Activated T-helper 17 cell treated with anti-CD3 and anti-CD28 coated beads, Interleukin-2, amount 50 U/mL, for 72 hours (primary cell): ENCODE measurements around the gene PHRF1. TPM values are rescaled to one million over a fixed set of nuclear protein-coding genes. Genes with fewer than 3 reads are reported as not detected.
"Not testable (repeated sequence)": the region's sequence is repeated elsewhere in the genome, so short reads cannot be mapped to it uniquely, and the experiment has no call there.

Source experiments
- ATAC-seq: fragments of 150-1000 bp; cut with Tn5 transposase; replicated peaks from 2 replicates; pipeline ENCODE4 v1.10.0; 2021; ENCODE audit warnings: mild to moderate bottlenecking, moderate library complexity
- H3K27ac Mint-ChIP-seq: one replicate; pipeline ENCODE4 v1.8.0; 2022; ENCODE audit warnings: mixed read lengths
- H3K27me3 Mint-ChIP-seq: one replicate; pipeline ENCODE4 v1.8.0; 2022; ENCODE audit warnings: mixed read lengths
- H3K36me3 Mint-ChIP-seq: one replicate; pipeline ENCODE4 v1.8.0; 2022; ENCODE audit warnings: low read depth, mild to moderate bottlenecking, mixed read lengths
- H3K4me1 Mint-ChIP-seq: one replicate; pipeline ENCODE4 v1.8.0; 2022; ENCODE audit warnings: mixed read lengths
- H3K4me3 Mint-ChIP-seq: one replicate; pipeline ENCODE4 v1.8.0; 2022; ENCODE audit warnings: mild to moderate bottlenecking, mixed read lengths
- H3K9me3 Mint-ChIP-seq: one replicate; pipeline ENCODE4 v1.8.0; 2022; ENCODE audit warnings: mixed read lengths
- total RNA-seq, 2 donors: library from RNA; stranded (reverse); gene quantifications; one replicate each; pipeline ENCODE4 v1.2.3, GENCODE V29; 2022

Gene PHRF1
- total RNA-seq, 2 donors from 2014 or later, result 37.8 to 55.6 TPM

DNA sequence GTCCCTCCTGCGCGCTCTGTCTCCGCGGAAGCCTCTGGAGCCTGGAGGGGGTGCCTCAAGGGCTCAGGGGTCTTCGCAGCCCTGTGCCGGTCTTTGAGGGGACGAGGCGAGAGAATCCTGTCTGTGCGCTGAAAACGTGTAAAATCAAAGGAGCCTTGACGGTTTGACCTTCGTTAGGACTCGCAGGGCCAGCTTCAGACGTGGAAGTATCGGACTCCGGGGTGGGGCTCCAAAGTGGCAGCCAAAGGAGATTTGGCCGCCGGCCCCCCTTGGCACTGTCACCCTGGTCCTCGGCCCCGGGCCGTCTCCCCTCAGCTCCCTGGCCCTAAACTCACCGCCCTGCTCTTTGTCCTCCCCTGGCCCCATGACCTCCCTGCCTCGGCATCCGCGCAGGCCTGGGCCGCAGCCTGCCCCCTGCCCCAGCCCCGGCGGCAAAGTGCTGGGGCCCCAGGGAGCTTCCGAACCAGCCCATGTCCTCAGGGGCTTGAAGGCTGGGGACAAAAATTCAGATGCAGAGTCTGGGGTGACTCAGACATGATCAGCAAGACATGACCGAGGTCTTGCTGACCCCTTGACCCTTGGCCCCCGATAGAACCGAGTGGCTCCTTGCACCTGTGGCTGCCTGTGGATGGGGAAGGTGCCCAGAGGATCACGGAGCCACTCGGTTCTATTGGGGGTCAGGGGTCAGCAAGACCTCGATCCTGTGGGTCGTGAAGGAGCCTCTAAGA lies 6.9 kb upstream of the PHRF1 start:
- Mint-ChIP-seq H3K27ac (no peak overlapping the region), H3K4me3 (peak overlapping the region; percentile 64), H3K9me3 (no peaks in the 10 kb centered on the region), H3K4me1 (peaks cover 3% of the 10 kb centered on the region), H3K36me3 (peaks cover 17% of the 10 kb centered on the region), H3K27me3 (no peaks in the 10 kb centered on the region)
- ATAC-seq, result no peak

GRCh38 chr11:571802-572185 lies 4.5 kb upstream of the PHRF1 start:
- no peak for ATAC-seq
- no peaks in the 10 kb centered on the region for H3K9me3 Mint-ChIP-seq
- H3K27ac Mint-ChIP-seq, result no peak overlapping the region
- H3K27me3 Mint-ChIP-seq, result no peaks in the 10 kb centered on the region
- H3K4me3 Mint-ChIP-seq, result no peak overlapping the region
- peaks cover 23% of the 10 kb centered on the region for H3K36me3 Mint-ChIP-seq
- peaks cover 12% of the 10 kb centered on the region for H3K4me1 Mint-ChIP-seq

GRCh38 chr11:573146-573759 lies 3.0 kb upstream of the PHRF1 start:
- ATAC-seq, result no peak
- H3K4me1 Mint-ChIP-seq, result peaks cover 12% of the 10 kb centered on the region

DNA sequence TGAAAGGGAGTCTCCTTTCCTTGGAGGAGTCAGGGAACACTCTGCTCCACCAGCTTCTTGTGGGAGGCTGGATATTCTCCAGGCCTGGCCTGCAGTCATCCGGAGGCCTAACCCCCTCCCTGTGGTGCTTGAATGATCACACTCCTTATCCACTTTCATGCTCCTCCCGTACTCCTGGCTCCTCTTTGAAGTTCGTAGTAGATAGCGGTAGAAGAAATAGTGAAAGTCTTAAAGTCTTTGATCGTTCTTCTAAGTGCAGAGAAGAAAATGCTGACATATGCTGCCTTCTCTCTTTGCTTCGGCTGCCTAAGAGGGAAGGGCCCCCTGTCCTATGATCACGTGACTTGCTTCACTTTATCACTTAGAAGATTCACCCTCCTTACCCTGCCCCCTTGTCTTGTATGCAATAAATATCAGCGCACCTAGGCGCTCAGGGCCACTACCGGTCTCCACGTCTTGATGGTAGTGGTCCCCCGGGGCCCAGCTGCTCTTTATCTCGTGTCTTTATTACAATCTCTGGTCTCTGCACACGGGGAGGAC lies 2.2 kb upstream of the PHRF1 start:
- Mint-ChIP-seq H3K4me1 (peaks cover 12% of the 10 kb centered on the region), H3K36me3 (peaks cover 27% of the 10 kb centered on the region), H3K27ac (peak overlapping the region; percentile 48), H3K4me3 (peak overlapping the region; percentile 88)
- H3K9me3 Mint-ChIP-seq, H3K27me3 Mint-ChIP-seq, ATAC-seq: not testable (repeated sequence)

More at GRCh38 chr11:573146-573759, 3.0 kb upstream of the PHRF1 start:
- no peaks in the 10 kb centered on the region for H3K27me3 Mint-ChIP-seq
- H3K4me3 Mint-ChIP-seq, result peak overlapping the region; percentile 43
- no peak overlapping the region for H3K27ac Mint-ChIP-seq
- no peaks in the 10 kb centered on the region for H3K9me3 Mint-ChIP-seq
- peaks cover 18% of the 10 kb centered on the region for H3K36me3 Mint-ChIP-seq

DNA sequence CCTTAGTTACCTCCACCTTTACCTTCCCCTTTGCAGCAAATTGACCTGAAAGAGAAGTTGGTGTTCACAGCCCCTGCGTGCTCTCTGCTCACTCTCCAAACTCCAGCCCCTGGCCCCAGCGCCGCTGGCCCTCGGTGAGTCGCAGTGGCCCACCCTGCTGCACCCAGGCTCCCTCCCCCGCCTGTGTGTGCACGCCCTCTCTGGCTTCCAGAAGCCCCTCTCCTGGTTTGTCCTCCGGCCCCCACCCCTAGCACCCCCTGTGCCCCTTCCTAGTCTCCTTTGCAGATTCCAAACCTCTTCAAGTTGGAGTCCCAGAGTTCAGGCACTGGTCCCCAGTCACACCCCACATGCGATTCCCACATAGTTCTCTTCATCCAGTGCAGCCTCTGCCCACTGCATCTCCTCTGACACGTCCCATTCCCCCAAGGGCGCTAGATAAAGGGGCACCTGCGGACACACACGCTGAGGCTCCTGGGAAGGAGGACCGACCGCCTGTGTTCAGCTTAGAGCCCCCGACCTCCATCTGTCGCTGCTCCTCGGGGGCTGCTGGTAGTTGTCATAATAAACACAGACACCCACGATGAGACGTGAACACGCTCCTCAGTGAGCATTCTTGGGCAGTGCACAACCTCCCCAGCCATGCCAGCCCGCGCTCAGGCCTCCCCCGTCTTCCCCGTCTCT lies 1.5 kb upstream of the PHRF1 start:
- peaks cover 12% of the 10 kb centered on the region for H3K4me1 Mint-ChIP-seq
- no peaks in the 10 kb centered on the region for H3K9me3 Mint-ChIP-seq
- peak overlapping the region; percentile 73 for H3K27ac Mint-ChIP-seq
- H3K36me3 Mint-ChIP-seq, result peaks cover 31% of the 10 kb centered on the region
- H3K4me3 Mint-ChIP-seq, result peak overlapping the region; percentile 88
- no peak for ATAC-seq
- no peaks in the 10 kb centered on the region for H3K27me3 Mint-ChIP-seq

- Mint-ChIP-seq H3K27ac (peak overlapping the region; percentile 73), H3K4me1 (peaks cover 12% of the 10 kb centered on the region), H3K27me3 (no peaks in the 10 kb centered on the region), H3K36me3 (peaks cover 32% of the 10 kb centered on the region), H3K9me3 (no peaks in the 10 kb centered on the region), H3K4me3 (peak overlapping the region; percentile 88)
- peak; percentile 56 for ATAC-seq
Observed at GRCh38 chr11:575313-575995, 816 bp upstream of the PHRF1 start.

DNA sequence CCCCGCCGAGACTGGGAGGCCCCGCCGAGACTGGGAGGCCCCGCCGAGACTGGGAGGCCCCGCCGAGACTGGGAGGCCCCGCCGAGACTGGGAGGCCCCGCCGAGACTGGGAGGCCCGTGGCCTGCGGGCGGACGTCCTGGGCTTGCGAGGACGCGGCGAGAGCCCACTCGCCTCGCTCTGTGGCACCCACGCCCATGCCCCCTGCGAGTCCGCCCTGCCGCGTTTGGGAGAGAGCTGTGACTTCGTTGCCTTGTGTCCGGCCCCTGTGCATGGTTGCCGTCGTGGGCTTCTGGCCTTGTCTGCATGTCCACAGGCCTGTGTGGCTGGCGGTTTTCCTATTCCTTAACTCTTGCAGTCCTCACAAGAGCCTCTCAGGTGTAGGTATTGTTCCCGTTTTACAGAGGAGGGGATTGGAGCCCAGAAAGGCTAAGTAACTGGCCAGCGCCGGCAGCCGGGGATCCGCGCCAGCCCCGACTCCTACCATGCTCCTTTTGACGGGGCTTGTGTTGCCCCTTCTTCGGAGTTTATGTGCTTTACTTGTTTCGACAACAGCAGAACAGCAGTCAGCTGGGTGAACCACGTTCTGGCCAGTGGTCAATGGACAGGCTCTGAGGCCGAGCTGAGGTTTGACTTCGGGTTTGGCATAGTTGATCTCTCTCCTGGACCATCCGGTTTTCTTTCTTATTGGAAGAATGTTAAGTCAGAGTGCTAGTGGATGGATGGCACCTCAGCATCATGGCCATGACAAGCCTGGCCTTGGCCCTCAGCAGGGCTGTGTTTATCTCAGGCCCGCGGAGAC lies 741 bp downstream of the PHRF1 start:
- no peaks in the 10 kb centered on the region for H3K27me3 Mint-ChIP-seq
- peaks cover 48% of the 10 kb centered on the region for H3K36me3 Mint-ChIP-seq
- no peak for ATAC-seq
- H3K27ac Mint-ChIP-seq, result peak overlapping the region; percentile 90
- no peaks in the 10 kb centered on the region for H3K9me3 Mint-ChIP-seq
- peak overlapping the region; percentile 87 for H3K4me3 Mint-ChIP-seq
- H3K4me1 Mint-ChIP-seq, result peaks cover 20% of the 10 kb centered on the region

DNA sequence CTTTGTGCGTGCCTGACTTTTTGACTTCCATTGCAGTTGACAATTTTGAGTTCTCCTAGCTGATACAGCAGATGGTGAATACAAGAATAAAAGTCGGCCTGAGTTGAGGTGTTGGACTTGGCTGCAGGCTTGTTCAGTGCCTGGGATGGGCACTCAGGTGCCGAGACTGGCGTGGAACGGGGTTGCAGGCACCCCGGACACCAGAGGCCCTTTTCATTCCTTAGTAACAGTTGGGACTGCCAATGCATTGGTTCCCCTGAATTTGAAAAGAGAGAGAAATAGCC lies 1.3 kb downstream of the PHRF1 start:
- no peak for ATAC-seq
- Mint-ChIP-seq H3K27ac (peak overlapping the region; percentile 90), H3K4me3 (peak overlapping the region; percentile 87), H3K27me3 (no peaks in the 10 kb centered on the region), H3K36me3 (peaks cover 53% of the 10 kb centered on the region), H3K4me1 (peaks cover 20% of the 10 kb centered on the region), H3K9me3 (no peaks in the 10 kb centered on the region)

DNA sequence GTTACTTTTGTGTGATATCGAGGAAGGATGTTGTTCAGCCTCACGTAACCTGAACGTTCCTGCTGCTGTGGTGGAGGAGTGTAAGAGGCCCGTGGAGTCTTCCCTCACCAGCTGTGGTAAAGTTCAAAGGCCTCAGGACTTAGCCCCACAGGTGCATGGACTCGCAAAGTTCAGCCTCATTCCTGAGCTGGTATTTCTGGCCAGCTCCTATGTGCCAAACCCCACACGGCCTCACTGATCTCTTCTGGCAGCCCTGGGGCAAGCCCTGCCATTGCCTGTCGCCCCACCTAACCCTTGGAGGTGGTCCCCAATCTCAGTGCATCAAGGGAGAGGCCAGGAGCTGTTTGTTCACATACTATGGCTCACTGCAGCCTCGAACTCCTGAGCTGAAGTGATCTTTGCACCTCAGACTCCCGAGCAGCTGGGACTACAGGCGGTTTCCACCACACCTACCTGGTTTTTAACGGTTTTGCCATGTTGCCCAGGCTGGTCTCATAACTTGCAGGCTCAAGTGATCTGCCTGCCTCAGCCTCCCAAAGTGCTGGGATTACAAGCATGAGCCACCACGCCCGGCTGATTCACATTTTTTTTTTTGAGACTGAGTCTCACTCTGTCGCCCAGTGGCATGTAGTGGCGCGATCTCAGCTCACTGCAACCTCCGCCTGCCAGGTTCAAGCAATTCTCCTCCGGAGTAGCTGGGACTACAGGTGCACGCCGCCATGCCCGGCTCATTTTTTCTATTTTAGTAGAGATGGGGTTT lies 2.2 kb downstream of the PHRF1 start:
- Mint-ChIP-seq H3K27me3 (no peaks in the 10 kb centered on the region), H3K9me3 (no peaks in the 10 kb centered on the region), H3K4me1 (peaks cover 20% of the 10 kb centered on the region), H3K4me3 (peak overlapping the region; percentile 87), H3K36me3 (peaks cover 62% of the 10 kb centered on the region), H3K27ac (peak overlapping the region; percentile 90)
- no peak for ATAC-seq

DNA sequence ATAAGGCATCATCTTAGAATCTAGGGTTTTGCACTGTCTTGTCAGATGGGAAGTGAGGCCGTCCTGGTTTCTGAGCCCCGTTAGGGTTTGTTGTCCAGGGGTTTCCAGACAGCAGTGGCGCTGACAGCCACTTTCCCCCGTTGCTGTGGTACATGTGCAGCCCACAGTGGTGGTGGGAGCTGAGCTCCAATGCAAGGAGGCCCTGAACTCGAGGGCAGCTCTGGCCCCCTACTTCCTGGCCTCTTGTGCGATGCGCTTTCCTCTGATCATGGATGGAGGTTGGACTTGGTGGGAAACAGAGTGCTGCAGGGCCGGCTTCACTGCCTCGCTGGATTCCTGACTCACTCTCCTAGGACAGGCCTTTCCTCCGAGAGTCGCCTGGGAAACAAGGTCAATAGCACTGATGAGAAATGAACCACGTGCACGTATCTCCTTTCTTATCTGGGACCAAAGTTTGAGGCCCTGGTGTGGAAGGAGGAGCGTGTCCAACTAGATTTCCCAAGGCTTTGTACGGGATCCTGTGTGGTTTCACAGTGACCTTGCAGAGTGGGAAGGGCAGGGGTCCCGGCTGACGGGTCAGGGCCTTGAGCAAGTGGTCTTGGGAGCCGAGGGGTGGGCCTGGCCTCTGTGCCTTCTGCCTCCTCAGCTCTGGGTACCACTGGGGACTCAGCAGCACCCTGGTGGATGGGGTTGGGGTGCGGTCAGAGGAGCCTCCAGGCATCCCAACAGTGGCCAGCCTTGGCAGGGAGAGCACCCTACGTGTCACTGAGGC lies 3.7 kb downstream of the PHRF1 start:
- Mint-ChIP-seq H3K36me3 (peaks cover 69% of the 10 kb centered on the region), H3K4me3 (peak overlapping the region; percentile 87), H3K27me3 (no peaks in the 10 kb centered on the region), H3K4me1 (peaks cover 10% of the 10 kb centered on the region), H3K9me3 (no peaks in the 10 kb centered on the region), H3K27ac (no peak overlapping the region)
- no peak for ATAC-seq

DNA sequence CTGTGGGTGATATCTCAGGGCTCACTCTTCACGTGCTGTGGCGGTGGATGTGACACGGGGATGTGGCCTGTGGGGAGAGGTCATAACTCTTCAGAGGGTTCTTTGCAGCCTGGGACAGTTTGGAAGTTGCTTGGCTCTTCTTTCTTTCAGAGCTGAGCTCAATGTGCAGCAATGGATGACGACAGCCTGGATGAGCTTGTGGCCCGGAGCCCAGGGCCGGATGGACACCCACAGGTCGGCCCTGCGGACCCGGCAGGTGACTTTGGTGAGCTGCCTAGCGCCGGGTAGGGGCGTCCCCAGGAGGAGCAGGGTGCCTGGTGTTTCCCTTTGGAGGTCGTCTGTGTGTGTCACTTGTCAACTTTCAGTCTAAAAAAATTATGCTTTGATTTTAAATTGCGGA lies 5.1 kb downstream of the PHRF1 start:
- no peak for ATAC-seq
- H3K27ac Mint-ChIP-seq, result peak overlapping the region; percentile 9
- no peak overlapping the region for H3K4me3 Mint-ChIP-seq
- peaks cover 67% of the 10 kb centered on the region for H3K36me3 Mint-ChIP-seq
- H3K9me3 Mint-ChIP-seq, result no peaks in the 10 kb centered on the region
- peaks cover 11% of the 10 kb centered on the region for H3K4me1 Mint-ChIP-seq
- H3K27me3 Mint-ChIP-seq, result no peaks in the 10 kb centered on the region

DNA sequence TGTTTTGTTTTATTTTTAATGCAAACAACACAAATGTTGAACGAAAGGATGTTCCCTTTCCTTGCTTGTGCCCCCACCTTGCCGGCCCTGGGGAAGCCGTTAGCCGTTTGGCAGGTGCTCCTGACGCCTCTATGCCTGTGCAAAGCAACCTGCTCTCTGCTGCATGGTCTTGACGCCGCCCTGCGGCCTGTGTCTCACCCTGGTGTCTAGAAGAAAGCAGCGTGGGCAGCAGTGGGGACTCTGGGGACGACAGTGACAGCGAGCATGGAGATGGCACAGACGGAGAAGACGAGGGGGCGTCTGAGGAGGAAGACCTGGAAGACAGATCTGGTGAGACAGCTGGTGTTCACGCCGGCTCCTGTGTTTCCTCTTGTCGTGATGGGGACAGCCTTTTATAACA lies 5.5 kb downstream of the PHRF1 start:
- Mint-ChIP-seq H3K4me3 (no peak overlapping the region), H3K27me3 (no peaks in the 10 kb centered on the region), H3K36me3 (peaks cover 69% of the 10 kb centered on the region), H3K4me1 (peaks cover 13% of the 10 kb centered on the region), H3K9me3 (no peaks in the 10 kb centered on the region), H3K27ac (no peak overlapping the region)
- no peak for ATAC-seq

DNA sequence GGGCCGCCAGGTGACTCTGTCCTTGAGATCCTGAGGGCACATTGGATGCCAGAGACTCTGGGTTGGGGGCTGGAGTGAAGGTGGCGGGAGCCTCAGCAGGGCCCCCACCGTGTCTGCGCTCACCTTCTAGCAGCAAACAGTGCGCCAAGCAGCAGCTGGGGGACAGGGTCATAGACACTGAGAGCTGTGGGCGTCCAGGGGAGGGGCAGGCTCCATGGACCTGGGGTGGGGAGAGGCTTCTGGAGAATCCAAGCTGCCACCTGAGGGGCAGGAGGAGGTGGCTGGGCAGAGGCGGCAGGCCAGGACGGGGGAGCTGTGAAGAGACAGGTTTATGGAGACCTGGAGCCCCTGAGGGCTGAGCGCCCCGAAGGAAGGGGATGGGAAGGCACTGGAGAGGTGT lies 8.0 kb downstream of the PHRF1 start:
- H3K27me3 Mint-ChIP-seq, result no peaks in the 10 kb centered on the region
- no peak overlapping the region for H3K27ac Mint-ChIP-seq
- H3K4me3 Mint-ChIP-seq, result no peak overlapping the region
- no peak for ATAC-seq
- peaks cover 73% of the 10 kb centered on the region for H3K36me3 Mint-ChIP-seq
- H3K4me1 Mint-ChIP-seq, result peaks cover 19% of the 10 kb centered on the region
- H3K9me3 Mint-ChIP-seq, result no peaks in the 10 kb centered on the region
